Tibial nerve (tissue), 3 donors: Measurements from ENCODE around the gene GABRG3.

ENCODE experiments used
- POLR2A ChIP-seq, 2 donors: fragments of 450-650 bp; IDR thresholded peaks; one replicate each; pipeline ENCODE4 v1.6.1; 2017; ENCODE audit warnings: antibody characterized with exemption in 2 of 2, mild to moderate bottlenecking in 2 of 2, moderate library complexity in 2 of 2
- TF ChIP-seq, protein P1 (sequence below), 5 experiments: fragments of 200-600 bp in 3 of 5; fragments of 450-650 bp in 2 of 5; sonication (generic) in 3 of 5; IDR thresholded peaks; one replicate each; pipeline ENCODE4 v1.5.1; 2016 to 2019; ENCODE audit warnings: antibody characterized with exemption in 5 of 5, mild to moderate bottlenecking in 3 of 5, moderate library complexity in 2 of 5

DNA sequence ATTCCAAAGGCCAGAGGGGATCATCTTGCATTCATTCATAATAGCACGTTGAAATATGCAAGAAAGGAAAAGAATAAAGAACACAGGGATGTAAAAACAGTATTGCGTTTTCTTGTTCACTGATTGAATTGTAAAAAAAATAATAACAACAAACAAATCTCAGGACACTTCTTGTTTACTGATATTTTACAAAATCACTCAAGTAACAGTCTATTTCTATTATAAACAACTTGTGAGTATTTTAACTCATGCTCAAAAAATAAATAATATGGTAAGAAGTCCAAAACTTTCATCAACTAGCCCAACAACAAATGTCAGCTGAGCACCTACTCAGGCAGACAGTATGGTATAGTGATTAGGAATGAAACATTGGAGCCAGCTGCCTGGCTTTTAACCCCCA lies 2.2 kb upstream of the GABRG3 start:
- no peak for TF ChIP-seq POLR2A (IDR thresholded peaks at IDR 0.05)
- TF ChIP-seq, protein P1, sequence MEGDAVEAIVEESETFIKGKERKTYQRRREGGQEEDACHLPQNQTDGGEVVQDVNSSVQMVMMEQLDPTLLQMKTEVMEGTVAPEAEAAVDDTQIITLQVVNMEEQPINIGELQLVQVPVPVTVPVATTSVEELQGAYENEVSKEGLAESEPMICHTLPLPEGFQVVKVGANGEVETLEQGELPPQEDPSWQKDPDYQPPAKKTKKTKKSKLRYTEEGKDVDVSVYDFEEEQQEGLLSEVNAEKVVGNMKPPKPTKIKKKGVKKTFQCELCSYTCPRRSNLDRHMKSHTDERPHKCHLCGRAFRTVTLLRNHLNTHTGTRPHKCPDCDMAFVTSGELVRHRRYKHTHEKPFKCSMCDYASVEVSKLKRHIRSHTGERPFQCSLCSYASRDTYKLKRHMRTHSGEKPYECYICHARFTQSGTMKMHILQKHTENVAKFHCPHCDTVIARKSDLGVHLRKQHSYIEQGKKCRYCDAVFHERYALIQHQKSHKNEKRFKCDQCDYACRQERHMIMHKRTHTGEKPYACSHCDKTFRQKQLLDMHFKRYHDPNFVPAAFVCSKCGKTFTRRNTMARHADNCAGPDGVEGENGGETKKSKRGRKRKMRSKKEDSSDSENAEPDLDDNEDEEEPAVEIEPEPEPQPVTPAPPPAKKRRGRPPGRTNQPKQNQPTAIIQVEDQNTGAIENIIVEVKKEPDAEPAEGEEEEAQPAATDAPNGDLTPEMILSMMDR (IDR thresholded peaks at IDR 0.05), result no peak
